ENCODE results near the gene RHBDL1. TPM values are rescaled to one million over a fixed set of nuclear protein-coding genes. Genes with fewer than 3 reads are reported as not detected.

The RHBDL1 gene
- total RNA-seq, 1 donor from 2014 or later = 1.1 TPM

Other genes starting within 250 kb of the RHBDL1 start
- 31.6 TPM for gene CAPN15, start 148.0 kb upstream of the RHBDL1 start, total RNA-seq
- gene PRR35, start 115.3 kb upstream of the RHBDL1 start, total RNA-seq = not detected
- gene NHLRC4, start 108.7 kb upstream of the RHBDL1 start, total RNA-seq = 0.28 TPM
- gene PIGQ, start 105.7 kb upstream of the RHBDL1 start, total RNA-seq = 42.1 TPM
- 15.5 TPM for gene RAB40C, start 85.6 kb upstream of the RHBDL1 start, total RNA-seq
- 0.96 TPM for gene WFIKKN1, start 44.7 kb upstream of the RHBDL1 start, total RNA-seq
- 33.2 TPM for gene METTL26, start 39.4 kb upstream of the RHBDL1 start, total RNA-seq
- 101 TPM for gene MCRIP2, start 33.8 kb upstream of the RHBDL1 start, total RNA-seq
- gene WDR90, start 26.3 kb upstream of the RHBDL1 start, total RNA-seq = 17.2 TPM
- 57.9 TPM for gene RHOT2, start 7.5 kb upstream of the RHBDL1 start, total RNA-seq
- 56.2 TPM for gene STUB1, start 4.7 kb downstream of the RHBDL1 start, total RNA-seq
- gene JMJD8, start 8.7 kb downstream of the RHBDL1 start, total RNA-seq = 40.5 TPM
- 12.2 TPM for gene WDR24, start 14.7 kb downstream of the RHBDL1 start, total RNA-seq
- gene FBXL16, start 30.1 kb downstream of the RHBDL1 start, total RNA-seq = 0.30 TPM
- gene METRN, start 39.4 kb downstream of the RHBDL1 start, total RNA-seq = 60.0 TPM
- 37.1 TPM for gene ANTKMT, start 45.5 kb downstream of the RHBDL1 start, total RNA-seq
- gene CCDC78, start 50.8 kb downstream of the RHBDL1 start, total RNA-seq = 0.38 TPM
- 1.2 TPM for gene HAGHL, start 51.4 kb downstream of the RHBDL1 start, total RNA-seq
- 18.3 TPM for gene CIAO3, start 65.3 kb downstream of the RHBDL1 start, total RNA-seq
- 0.08 TPM for gene MSLN, start 85.1 kb downstream of the RHBDL1 start, total RNA-seq
- gene RPUSD1, start 112.7 kb downstream of the RHBDL1 start, total RNA-seq = 9.0 TPM
- 6.4 TPM for gene CHTF18, start 112.9 kb downstream of the RHBDL1 start, total RNA-seq
- not detected for gene GNG13, start 125.1 kb downstream of the RHBDL1 start, total RNA-seq